Measurements from ENCODE around the gene CP.

The CP gene

GRCh38 chr3:149239357-149239936 lies 17.8 kb upstream of the CP start:
- no peak for TF ChIP-seq YY1 (IDR thresholded peaks at IDR 0.05; ENCODE audit: low read depth)
- no peak for TF ChIP-seq RAD21 (IDR thresholded peaks at IDR 0.05; ENCODE audit: low read depth)
- no peak for TF ChIP-seq ZBTB7A (IDR thresholded peaks at IDR 0.05; ENCODE audit: low read depth)

GRCh38 chr3:149235599-149236424 lies 14.2 kb upstream of the CP start:
- TF ChIP-seq TAF1 (IDR thresholded peaks at IDR 0.05; ENCODE audit: low read depth): no peak
- TF ChIP-seq RAD21 (IDR thresholded peaks at IDR 0.05; ENCODE audit: low read depth): no peak
- TF ChIP-seq TCF12 (IDR thresholded peaks at IDR 0.05; ENCODE audit: low read depth): no peak

GRCh38 chr3:149234671-149235245 lies 13.1 kb upstream of the CP start:
- no peak for TF ChIP-seq TEAD4 (IDR thresholded peaks at IDR 0.05)
- TF ChIP-seq USF1 (IDR thresholded peaks at IDR 0.05): no peak
- no peak for TF ChIP-seq TAF1 (IDR thresholded peaks at IDR 0.05; ENCODE audit: low read depth)
- no peak for TF ChIP-seq CEBPB (IDR thresholded peaks at IDR 0.05)
- TF ChIP-seq RAD21 (IDR thresholded peaks at IDR 0.05; ENCODE audit: low read depth): no peak
- no peak for TF ChIP-seq MAX (IDR thresholded peaks at IDR 0.05)
- no peak for TF ChIP-seq TCF12 (IDR thresholded peaks at IDR 0.05; ENCODE audit: low read depth)
- no peak for TF ChIP-seq ZBTB7A (IDR thresholded peaks at IDR 0.05; ENCODE audit: low read depth)
- TF ChIP-seq REST (IDR thresholded peaks at IDR 0.05; ENCODE audit: low read depth): no peak
- TF ChIP-seq EP300 (IDR thresholded peaks at IDR 0.05; ENCODE audit: borderline replicate concordance): no peak
- no peak for TF ChIP-seq FOXM1 (IDR thresholded peaks at IDR 0.05; ENCODE audit: borderline replicate concordance, low read depth)

- no peak for TF ChIP-seq MAX (IDR thresholded peaks at IDR 0.05)
- TF ChIP-seq NFIC (IDR thresholded peaks at IDR 0.05): no peak
- no peak for TF ChIP-seq YY1 (IDR thresholded peaks at IDR 0.05; ENCODE audit: low read depth)
- no peak for TF ChIP-seq USF1 (IDR thresholded peaks at IDR 0.05)
- TF ChIP-seq TAF1 (IDR thresholded peaks at IDR 0.05; ENCODE audit: low read depth): no peak
- TF ChIP-seq FOXM1 (IDR thresholded peaks at IDR 0.05; ENCODE audit: borderline replicate concordance, low read depth): no peak
- TF ChIP-seq RAD21 (IDR thresholded peaks at IDR 0.05; ENCODE audit: low read depth): no peak
- TF ChIP-seq EGR1 (IDR thresholded peaks at IDR 0.05): no peak
- TF ChIP-seq EP300 (IDR thresholded peaks at IDR 0.05; ENCODE audit: borderline replicate concordance): no peak
- no peak for TF ChIP-seq TCF12 (IDR thresholded peaks at IDR 0.05; ENCODE audit: low read depth)
- TF ChIP-seq CEBPB (IDR thresholded peaks at IDR 0.05): no peak
These were observed 11.7 kb upstream of the CP start for GRCh38 chr3:149233323-149233722.

GRCh38 chr3:149231871-149232270 lies 10.2 kb upstream of the CP start:
- TF ChIP-seq YY1 (IDR thresholded peaks at IDR 0.05; ENCODE audit: low read depth) (no peak), EP300 (IDR thresholded peaks at IDR 0.05; ENCODE audit: borderline replicate concordance) (no peak), CREB1 (IDR thresholded peaks at IDR 0.05; ENCODE audit: low read depth) (no peak), REST (IDR thresholded peaks at IDR 0.05; ENCODE audit: low read depth) (no peak)

GRCh38 chr3:149227591-149228268 lies 6.1 kb upstream of the CP start:
- TF ChIP-seq TEAD4 (IDR thresholded peaks at IDR 0.05) (no peak), CEBPB (IDR thresholded peaks at IDR 0.05) (no peak), TCF12 (IDR thresholded peaks at IDR 0.05; ENCODE audit: low read depth) (no peak), EGR1 (IDR thresholded peaks at IDR 0.05) (no peak), USF1 (IDR thresholded peaks at IDR 0.05) (no peak), NFIC (IDR thresholded peaks at IDR 0.05) (no peak), MAX (IDR thresholded peaks at IDR 0.05) (no peak), CREB1 (IDR thresholded peaks at IDR 0.05; ENCODE audit: low read depth) (no peak), FOXM1 (IDR thresholded peaks at IDR 0.05; ENCODE audit: borderline replicate concordance, low read depth) (no peak), REST (IDR thresholded peaks at IDR 0.05; ENCODE audit: low read depth) (no peak), EP300 (IDR thresholded peaks at IDR 0.05; ENCODE audit: borderline replicate concordance) (no peak), YY1 (IDR thresholded peaks at IDR 0.05; ENCODE audit: low read depth) (no peak), RAD21 (IDR thresholded peaks at IDR 0.05; ENCODE audit: low read depth) (no peak), TAF1 (IDR thresholded peaks at IDR 0.05; ENCODE audit: low read depth) (no peak), ZBTB7A (IDR thresholded peaks at IDR 0.05; ENCODE audit: low read depth) (no peak)

Measured in Ishikawa (cell line).